GM21576 (cell line): Measurements from ENCODE around the gene FAM110D.

Experiments used
- ATAC-seq: cut with Tn5 transposase; IDR thresholded peaks from one replicate; pipeline ENCODE4 v1.9.1; 2021; ENCODE audit warnings: mild to moderate bottlenecking, moderate library complexity; ENCODE audit not compliant: unreplicated experiment

The FAM110D gene

GRCh38 chr1:26127235-26128163 is 31.4 kb upstream of the FAM110D start:
- ATAC-seq: no peak

GRCh38 chr1:26129778-26130177 is 29.1 kb upstream of the FAM110D start:
- ATAC-seq: no peak

- no peak for ATAC-seq
Measured at GRCh38 chr1:26130695-26131094, 28.2 kb upstream of the FAM110D start.

DNA sequence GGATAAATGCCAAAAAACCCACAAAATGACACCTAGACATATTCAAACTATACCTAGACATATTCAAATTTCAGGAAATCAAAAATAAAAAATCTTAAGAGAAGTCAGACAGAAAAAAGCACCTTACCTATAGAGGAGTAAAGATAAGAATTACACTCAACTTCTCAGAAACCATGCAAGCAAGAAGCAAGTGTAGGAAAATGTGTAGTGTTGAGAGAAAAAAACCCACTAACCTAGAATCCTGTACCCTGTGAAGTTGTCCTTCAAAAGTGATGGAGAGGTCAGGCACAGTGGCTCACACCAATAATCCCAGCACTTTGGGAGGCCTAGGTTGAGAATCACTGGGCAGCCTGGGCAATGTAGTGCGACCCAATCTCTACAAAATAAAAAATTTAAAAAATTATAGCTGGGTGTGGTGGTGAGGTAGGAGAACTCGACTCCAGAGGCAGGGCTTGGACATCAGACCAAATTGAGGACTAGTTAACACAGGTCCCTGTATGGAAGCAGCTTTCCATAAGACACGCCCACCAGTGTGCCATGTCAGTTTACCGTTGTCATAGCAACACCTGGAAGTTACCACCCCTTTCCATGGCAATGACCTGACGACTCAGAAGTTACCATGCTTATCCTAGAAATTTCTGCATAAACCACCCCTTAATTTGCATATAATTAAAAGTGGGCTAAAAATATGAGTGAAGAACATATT is 26.6 kb upstream of the FAM110D start:
- no peak for ATAC-seq

GRCh38 chr1:26132834-26133167 is 26.1 kb upstream of the FAM110D start:
- no peak for ATAC-seq

DNA sequence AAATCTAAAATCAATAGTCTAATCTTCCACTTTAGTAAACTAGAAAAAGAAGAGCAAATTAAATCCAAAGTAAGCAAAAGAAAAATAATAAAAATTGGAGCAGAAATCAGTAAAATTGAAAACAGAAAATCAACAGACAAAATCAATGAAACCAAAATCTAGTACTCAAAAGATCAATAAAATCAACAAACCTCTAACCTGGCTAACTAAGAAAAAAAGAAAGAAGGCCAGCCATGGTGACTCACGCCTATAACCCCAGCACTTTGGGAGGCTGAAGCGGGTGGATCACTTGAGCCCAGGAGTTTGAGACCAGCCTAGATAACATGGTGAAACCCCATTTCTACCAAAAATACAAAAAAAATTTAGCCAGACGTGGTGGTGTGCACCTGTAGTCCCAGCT is 24.4 kb upstream of the FAM110D start:
- no peak for ATAC-seq

DNA sequence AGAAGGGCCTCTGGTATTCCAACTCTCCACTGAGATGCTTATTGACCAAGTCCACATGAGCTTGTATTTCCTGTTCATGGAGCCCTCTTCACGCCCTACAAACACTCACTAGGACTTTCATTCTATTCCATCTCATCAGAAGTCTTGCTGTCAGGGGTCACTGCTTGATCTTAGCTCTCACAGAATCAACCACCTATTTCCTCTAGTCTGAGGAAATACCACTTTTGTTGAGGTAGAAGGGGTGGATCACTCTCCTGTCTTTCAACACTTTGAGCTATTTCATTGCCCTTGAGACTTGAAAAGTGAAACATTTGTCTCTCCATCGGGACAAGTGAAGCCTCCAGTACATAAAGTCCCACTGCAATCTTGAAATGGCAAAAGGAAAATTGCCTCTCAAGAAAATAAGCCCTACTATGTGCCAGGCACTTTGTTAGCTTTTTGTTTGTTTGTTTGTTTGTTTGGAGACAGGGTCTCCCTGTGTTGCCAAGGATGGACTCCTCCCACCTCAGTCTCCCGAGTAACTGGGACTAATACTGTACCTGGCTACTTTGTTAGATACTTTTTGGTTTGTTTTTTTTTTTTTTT is 19.8 kb upstream of the FAM110D start:
- ATAC-seq: no peak

- ATAC-seq: no peak
Measured at GRCh38 chr1:26142159-26142558, 16.7 kb upstream of the FAM110D start.

DNA sequence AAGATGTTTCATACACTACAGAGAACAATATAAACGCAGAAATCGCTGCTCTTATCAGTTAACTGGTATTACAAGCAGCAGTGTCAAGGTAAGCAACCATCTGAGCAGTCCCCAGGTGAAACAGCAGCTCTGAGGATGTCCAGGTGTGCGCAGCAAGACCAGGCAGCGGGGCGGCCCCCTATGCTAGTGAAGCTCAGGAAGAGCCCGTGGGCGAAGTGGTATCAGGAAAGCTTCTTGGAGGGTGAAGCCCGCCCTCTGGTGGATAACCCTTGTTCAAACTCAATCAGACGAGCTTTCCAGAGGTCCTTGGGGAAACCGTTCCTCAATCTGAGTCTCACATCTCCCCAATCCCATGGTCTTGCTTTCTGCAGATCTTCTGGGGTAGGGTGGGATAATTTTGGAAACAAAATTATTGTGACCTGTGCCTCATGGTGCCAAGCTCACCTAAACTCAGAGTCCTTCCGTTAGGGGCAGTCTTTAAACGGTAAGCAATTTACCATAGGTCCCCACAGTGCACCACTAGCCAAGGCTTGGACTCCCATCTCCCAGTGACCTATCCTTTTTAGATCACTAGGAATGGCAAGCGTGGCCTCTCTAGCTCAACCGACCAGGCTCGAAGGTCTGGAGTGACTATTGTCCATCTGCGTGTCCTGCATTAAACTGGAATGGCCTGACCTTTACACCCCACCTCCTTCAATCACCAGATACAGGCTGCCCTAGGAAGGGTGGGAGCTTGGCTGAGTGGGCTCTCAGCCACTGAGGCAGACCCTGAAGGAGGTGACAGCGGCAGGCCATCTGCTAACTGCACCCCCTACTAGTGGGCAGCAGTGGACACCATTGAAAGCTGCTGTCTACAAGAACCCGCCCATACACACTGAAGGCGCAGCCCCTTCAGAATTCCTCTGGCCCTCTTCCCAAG is 13.6 kb upstream of the FAM110D start:
- ATAC-seq: no peak

- no peak for ATAC-seq
Measured at GRCh38 chr1:26145960-26146294, 13.0 kb upstream of the FAM110D start.

DNA sequence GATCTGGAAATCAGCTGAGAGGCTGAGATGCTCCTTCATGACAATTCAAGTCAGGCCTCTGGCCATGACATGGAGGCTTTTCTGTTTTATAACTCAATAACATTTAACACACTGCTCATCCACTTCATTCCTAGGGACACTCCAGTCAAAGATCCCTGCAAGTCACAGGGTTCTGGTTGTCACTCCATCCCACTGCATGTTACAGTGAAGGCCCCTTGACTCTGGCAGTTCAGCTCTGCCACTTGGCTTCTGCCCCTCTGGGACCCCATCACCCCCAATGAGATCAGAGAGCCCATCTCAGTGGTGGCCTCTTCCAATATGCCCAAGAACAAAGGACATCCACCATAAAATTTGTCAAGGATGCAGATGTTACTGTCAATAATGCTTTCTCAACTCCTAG is 10.0 kb upstream of the FAM110D start:
- no peak for ATAC-seq

DNA sequence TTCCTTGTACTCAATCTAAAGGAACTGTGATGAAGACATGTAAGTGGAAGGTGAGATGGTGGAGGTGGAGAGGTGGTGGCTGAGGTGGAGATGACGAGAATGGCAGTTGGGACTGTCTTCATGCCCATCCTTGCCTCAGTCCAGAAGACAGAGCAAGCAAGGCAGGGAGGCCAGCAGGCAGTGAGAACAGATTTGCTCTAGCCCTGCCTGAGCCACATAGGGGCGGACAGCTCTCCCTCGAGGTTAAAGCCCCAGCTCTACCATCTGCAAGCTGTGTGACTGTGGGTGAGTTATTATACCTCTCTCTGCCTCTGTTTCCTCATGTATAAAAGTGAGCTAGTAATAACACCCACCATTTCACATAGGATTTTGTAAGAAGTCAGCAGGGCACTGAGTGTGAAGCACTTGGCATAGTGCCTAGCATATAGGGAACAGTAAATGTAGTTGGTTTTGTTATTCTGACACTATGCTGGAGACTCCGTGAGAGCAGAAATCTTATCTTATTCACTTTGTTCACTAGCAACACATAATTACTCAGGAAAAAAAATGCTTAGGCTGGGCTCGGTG is 4.8 kb upstream of the FAM110D start:
- ATAC-seq: no peak

DNA sequence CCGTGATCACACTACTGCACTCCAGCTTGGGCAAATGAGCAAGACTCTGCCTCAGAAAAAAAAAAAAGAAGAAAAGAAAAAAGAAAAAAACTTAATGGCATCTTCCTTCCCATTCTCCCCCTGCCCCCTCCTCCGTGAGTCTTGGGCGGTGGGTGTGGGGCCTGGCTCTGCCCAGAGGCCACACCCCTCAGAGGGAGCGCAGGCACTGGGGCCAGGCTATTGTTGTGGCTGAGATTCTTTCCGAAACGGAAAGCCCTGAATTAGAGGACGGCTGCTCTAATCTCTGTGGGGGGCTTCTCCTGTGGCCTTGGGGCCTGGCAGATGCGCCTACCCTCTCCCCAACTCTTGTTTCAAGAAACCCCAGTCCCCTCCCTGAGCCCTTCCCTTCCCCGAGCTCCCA is 4.1 kb upstream of the FAM110D start:
- ATAC-seq: no peak

DNA sequence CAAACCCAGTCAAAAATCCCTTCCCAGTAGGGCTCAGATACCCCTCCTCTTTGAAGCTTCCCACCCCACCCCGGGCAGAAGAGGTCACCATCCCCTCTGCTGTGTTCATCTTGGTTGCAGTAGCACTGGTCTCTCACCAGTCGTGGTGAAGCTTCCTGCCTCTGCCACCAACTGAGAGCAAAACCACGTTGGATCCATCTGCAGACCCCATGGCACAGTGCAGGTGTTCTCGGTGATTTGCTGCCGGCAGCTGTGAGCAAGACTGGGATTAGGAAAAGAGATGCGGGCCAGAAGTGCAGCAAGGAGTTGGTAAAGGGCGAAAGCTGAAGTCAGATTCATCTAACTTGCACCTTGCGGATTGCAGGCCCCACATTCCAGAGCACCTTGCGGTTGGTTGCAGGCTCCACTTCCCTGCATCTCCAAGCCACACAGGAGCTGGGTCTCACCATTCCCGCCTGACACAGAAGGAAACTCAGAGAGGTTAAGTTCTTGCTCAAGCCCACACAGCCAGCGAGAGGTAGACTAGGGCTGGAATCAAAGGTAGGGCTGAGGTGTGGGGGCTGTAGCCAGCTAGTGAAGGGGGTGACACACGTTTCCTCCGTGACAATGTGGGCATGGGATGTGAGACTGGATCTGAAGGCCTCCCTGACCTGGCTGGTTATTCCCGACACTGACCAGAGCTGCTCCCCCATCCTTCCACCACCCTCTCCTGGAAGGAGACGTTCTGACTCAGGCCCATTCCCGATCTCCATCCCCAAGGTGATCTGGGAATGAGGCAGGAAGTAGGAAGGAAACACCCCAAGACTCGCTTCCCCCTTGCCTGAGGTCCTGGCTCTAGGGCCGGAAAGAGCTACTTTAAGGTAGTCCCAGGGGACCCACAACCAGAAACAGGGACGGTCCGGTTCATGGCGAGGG is 3.3 kb upstream of the FAM110D start:
- no peak for ATAC-seq

DNA sequence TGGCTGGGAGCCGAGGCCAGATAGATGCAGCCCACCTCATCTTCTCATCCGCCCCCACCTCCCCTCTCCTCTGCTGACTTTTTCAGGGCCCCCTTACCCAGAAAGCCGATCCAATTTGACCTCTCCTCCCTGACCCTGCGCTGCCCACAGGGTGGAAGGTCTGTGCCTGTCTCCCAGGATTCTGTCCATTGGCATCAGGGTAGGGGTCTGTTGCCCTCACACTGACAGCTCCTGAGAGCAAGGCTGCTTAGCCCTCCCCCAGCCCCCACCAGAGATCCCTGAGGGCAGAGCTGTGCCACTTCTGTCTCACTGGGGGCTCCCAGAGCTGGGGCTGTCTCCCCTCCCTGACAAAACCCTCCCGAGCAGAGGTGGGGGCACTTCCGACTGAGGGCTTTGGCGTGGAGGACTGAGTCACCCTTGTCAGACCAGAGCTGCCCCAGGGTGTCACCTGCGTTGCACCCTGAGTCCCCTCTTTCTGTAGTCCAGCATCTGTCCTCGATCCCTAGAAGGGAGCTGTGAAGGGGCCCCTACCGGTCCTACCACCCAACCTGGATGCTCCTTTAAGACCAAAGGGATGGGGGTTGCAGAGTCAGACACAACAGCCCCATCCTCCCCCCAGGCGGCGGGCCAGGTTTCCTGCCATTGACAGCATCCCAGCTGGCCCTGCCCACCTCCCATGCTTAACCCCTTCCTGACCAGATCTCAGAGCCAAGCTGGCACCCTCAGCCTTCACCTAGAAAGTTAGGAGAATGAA is 2.4 kb upstream of the FAM110D start:
- no peak for ATAC-seq

DNA sequence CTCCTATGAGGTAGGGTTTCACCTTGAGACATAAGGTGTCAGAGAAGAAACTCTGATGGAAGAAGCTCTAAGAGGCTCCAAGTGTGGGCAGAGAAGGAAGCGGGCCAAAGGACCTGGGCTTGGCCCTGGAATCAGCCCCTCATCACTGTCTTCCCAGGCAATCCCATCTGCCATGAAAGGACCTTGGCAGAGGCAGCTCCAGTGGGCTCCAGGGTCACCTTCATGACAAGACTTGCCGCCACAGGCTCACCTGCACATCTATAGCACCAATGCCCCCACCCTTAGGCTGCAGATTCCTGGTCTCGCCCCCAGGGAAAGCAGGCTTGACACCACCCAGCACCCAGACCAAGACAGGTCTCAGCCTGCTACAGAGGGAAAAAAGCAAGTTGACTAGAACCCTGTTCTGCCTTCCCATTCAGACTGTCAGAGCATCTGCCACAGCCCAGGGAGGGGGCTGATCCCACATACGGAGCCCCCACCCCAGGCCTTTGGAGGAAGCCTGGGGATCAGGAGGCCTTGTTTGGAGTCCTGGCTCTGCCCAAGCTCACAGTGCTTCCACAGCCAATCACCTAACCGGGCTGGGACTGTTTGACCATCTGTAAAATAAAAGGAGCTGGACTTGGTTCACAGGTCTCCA is 490 bp upstream of the FAM110D start:
- no peak for ATAC-seq

GRCh38 chr1:26159743-26160039 is 812 bp downstream of the FAM110D start:
- no peak for ATAC-seq

DNA sequence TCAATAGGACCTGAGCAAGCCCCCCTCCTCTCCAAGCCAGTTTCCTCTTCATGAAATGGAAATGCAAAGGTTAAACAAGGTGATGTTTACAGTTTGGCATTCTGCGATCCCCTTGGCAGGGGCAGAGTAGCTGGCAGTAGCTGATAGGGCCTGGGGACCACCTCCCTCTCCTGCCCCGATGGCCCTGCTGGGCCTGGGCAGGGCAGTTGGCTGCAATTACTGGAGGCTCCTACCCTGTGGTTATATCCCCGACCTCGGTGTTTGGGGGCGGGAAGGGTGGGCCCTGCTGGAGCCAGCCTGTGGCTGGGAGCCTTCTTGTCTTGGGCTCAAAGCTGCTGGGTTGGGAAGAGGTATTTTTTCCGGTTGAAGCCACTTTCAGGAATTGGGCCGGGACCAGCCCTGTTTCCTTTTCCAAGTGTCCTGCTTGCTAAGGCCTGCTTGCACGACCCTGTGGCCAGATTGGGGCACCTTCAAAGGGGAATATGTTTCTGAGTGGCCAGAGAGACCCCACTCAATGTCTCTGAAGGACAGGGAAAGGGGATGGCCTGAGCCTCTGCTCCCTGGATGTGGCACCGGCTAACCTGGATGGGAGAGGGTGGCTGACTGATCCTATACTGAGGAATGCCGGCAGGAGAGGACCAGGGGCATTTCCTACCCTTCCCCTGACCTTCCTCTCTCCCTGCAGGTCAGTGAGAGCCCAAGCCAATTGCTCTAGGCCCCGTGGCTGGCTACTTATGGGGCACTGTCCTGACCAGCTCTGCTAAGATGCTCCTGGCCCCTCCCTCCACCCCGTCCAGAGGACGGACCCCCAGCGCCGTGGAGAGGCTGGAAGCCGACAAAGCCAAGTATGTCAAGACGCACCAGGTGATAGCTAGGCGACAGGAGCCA is 1.9 kb downstream of the FAM110D start:
- no peak for ATAC-seq
